ENCODE measurements around the gene NLGN3. TPM values are rescaled to one million over a fixed set of nuclear protein-coding genes. Genes with fewer than 3 reads are reported as not detected.
A peak's percentile ranks its signal among the peaks of the same experiment; 100 is the strongest.

Gene NLGN3
- 0.32 and 0.43 TPM in 2 replicates for total RNA-seq

DNA sequence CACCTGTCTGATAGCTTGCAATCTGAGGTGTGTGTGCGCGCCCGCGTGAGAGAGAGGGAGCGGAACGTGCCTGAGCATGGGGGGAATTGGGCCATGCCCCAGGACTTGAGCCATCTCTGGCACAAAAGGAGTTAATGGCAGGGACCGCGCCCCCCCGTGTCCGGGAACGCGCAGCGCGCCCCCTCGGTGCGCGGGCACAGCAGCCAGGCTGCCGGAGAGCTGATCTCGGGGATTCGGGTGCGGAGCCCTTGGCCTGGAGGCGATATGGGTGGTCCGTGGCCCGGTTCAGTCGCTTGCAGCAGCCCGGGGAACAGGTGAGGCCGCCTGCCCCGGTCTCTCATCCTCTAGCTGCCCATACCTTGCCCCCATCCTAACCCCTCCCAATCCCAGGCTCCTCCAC is at the start of gene NLGN3:
Gene NLGN3 (plus strand): TSS at position 191 of the 400 bp plus-strand sequence. CDS start 2,909 bp downstream, outside the sequence.
- no peak for DNase-seq (ENCODE audit: low read depth)
- H3K4me3 ChIP-seq (ENCODE audit: low read depth, low read length): peak within 1 kb of the TSS; percentile 23
- TF ChIP-seq, protein P1, sequence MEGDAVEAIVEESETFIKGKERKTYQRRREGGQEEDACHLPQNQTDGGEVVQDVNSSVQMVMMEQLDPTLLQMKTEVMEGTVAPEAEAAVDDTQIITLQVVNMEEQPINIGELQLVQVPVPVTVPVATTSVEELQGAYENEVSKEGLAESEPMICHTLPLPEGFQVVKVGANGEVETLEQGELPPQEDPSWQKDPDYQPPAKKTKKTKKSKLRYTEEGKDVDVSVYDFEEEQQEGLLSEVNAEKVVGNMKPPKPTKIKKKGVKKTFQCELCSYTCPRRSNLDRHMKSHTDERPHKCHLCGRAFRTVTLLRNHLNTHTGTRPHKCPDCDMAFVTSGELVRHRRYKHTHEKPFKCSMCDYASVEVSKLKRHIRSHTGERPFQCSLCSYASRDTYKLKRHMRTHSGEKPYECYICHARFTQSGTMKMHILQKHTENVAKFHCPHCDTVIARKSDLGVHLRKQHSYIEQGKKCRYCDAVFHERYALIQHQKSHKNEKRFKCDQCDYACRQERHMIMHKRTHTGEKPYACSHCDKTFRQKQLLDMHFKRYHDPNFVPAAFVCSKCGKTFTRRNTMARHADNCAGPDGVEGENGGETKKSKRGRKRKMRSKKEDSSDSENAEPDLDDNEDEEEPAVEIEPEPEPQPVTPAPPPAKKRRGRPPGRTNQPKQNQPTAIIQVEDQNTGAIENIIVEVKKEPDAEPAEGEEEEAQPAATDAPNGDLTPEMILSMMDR (IDR thresholded peaks at IDR 0.05; ENCODE audit: insufficient read depth, low read depth, low read length): no peak

DNA sequence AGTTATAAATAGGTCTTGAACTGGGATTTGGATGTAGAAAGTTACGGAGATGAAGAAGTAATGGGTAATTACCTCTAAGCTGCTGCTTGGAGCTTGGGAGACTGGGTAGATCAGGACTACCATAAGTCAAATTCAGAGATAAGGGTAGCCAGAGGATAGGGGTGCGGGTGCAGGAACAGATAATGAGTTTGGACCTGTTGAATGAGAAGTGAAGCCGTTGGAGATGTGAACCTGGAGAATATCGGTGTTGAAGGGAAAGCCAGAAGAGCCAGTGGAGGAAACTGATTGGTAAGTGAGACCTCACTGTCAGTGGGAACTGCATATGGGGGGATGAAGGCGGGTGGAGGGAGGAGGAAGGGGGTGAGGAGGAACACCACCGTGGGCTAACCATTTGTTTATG is 49.6 kb upstream of the NLGN3 start:
- DNase-seq (ENCODE audit: low read depth): no peak
- TF ChIP-seq, protein P1 (IDR thresholded peaks at IDR 0.05; ENCODE audit: insufficient read depth, low read depth, low read length): no peak
- peak overlapping the region; percentile 69 for H3K4me3 ChIP-seq (ENCODE audit: low read depth, low read length)

DNA sequence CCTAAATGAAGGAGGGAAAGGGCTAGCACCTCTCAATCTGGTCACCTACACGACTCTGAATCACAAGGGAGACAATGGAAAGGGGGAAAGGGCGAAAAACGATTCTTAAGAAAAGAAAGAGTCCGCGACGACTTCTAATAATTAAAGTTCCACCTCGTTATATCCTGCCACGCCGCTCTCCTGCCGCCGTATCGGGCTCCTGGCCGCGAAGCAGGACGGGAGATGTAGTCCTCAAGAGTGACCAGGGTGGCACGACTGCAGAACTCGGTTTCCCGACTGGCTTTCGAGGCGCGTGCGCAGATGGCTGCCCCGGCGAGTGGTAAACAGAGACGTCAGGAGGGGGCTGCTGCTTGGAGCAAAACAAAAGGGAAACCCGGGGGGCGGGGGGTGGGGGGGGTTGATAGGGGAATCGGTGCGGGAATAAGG is 49.1 kb upstream of the NLGN3 start, which contains the start of gene FOXO4:
Gene FOXO4 (plus strand): TSS at position 297 of the 426 bp plus-strand sequence. CDS start 678 bp downstream, outside the sequence.
- DNase-seq (ENCODE audit: low read depth): peak; percentile 82
- TF ChIP-seq, protein P1 (IDR thresholded peaks at IDR 0.05; ENCODE audit: insufficient read depth, low read depth, low read length): no peak
- peak within 1 kb of the TSS; percentile 69 for H3K4me3 ChIP-seq (ENCODE audit: low read depth, low read length)

DNA sequence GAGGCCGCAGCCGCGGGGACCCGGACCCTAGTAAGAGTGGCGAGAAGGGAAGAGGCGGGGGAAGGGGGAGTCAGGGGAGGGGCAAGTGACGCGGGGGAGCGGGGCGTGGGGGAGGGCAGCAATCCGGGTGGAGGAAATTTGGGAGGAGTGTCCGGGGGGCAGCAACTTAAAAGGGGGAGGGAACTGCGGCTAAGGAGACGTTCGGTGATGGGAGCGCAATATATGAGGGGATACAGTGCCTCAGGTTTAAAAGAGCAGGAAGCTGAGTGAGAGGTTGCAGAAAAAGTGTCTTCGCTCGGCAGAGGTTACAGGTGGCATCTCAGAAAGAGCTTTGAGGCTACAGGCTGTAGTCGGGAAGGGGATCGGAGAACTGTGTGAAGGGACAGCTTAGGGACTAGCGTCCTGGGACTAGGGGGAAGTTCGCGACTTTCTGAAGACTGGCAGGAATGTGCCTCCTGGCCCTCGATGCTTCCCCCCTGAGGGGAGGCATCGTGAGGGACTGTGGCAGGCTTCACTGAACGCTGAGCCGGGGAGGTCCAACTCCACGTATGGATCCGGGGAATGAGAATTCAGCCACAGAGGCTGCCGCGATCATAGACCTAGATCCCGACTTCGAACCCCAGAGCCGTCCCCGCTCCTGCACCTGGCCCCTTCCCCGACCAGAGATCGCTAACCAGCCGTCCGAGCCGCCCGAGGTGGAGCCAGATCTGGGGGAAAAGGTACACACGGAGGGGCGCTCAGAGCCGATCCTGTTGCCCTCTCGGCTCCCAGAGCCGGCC is 48.5 kb upstream of the NLGN3 start:
- peak overlapping the region; percentile 69 for H3K4me3 ChIP-seq (ENCODE audit: low read depth, low read length)
- peak; percentile 48 for DNase-seq (ENCODE audit: low read depth)
- TF ChIP-seq, protein P1 (IDR thresholded peaks at IDR 0.05; ENCODE audit: insufficient read depth, low read depth, low read length): no peak

DNA sequence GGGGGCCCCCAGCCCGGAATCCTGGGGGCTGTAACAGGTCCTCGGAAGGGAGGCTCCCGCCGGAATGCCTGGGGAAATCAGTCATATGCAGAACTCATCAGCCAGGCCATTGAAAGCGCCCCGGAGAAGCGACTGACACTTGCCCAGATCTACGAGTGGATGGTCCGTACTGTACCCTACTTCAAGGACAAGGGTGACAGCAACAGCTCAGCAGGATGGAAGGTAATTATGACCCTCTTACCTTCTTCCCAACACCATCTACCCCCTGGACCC is 47.9 kb upstream of the NLGN3 start:
- DNase-seq (ENCODE audit: low read depth): no peak
- TF ChIP-seq, protein P1 (IDR thresholded peaks at IDR 0.05; ENCODE audit: insufficient read depth, low read depth, low read length): no peak
- peak overlapping the region; percentile 69 for H3K4me3 ChIP-seq (ENCODE audit: low read depth, low read length)

DNA sequence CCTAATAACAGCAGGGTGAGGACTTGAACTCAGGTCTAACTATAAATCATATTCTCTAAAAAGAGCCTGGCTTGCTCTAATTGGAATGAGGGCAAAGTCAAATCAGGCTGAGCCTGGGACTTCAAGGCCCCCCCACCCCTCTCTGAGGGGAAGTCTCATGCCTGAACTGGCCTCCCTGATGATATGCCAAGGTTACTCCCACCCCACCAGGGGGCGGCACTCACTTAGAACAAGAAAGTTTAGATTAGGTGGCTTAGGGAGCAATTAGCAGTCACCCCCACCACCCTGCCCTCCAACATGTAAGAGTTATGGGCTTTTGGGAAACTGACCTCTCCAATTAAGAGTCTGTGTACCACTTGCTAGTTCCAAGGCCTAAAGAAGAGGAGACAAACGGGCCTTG is 46.3 kb upstream of the NLGN3 start:
- TF ChIP-seq, protein P1 (IDR thresholded peaks at IDR 0.05; ENCODE audit: insufficient read depth, low read depth, low read length): peak; percentile 60
- DNase-seq (ENCODE audit: low read depth): peak; percentile 62
- no peak overlapping the region for H3K4me3 ChIP-seq (ENCODE audit: low read depth, low read length)

All from fibroblast of villous mesenchyme (primary cell).